Cardiac fibroblast (primary cell): ENCODE data around the gene NEDD8.

Source experiments
- DNase-seq, 2 donors: peaks; one replicate each; pipeline versions ENCODE4 v3.0.0 to v3.0.0-alpha.2; 2010; ENCODE audit warnings: low read depth in 2 of 2
- H3K4me3 ChIP-seq, 2 donors: replicated peaks in 1 of 2; 1 replicate in 1 of 2; 2 replicates in 1 of 2; pipeline ENCODE4 v1.5.1; 2011; ENCODE audit warnings: low read depth in 2 of 2, low read length in 2 of 2, mild to moderate bottlenecking in 2 of 2, moderate library complexity in 1 of 2
- TF ChIP-seq, protein P1 (sequence below): IDR thresholded peaks from one replicate; pipeline ENCODE4 v1.5.1; 2011; ENCODE audit warnings: low read depth, mild to moderate bottlenecking, low read length, inconsistent platforms

The NEDD8 gene

DNA sequence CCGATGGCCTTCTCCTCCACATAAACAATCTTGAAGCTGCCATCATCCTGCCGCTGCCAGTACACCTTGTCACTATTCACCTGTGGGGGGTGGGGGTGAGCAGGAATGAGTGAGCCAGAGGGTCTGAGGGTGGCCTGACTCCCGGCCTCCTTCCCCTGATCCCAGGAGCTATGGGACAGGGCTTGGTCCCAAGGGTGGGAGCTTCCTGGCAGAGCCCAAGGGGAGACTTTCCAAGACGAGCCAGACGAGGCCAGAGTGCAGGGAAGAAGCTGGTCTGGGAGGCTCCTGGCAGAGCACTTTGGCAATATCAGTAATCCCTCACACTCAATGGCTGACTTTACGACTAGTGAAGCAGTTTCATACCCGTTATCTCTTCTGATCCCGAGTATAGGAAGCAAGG lies 23.3 kb upstream of the NEDD8 start:
- TF ChIP-seq, protein P1, sequence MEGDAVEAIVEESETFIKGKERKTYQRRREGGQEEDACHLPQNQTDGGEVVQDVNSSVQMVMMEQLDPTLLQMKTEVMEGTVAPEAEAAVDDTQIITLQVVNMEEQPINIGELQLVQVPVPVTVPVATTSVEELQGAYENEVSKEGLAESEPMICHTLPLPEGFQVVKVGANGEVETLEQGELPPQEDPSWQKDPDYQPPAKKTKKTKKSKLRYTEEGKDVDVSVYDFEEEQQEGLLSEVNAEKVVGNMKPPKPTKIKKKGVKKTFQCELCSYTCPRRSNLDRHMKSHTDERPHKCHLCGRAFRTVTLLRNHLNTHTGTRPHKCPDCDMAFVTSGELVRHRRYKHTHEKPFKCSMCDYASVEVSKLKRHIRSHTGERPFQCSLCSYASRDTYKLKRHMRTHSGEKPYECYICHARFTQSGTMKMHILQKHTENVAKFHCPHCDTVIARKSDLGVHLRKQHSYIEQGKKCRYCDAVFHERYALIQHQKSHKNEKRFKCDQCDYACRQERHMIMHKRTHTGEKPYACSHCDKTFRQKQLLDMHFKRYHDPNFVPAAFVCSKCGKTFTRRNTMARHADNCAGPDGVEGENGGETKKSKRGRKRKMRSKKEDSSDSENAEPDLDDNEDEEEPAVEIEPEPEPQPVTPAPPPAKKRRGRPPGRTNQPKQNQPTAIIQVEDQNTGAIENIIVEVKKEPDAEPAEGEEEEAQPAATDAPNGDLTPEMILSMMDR, result no peak
- DNase-seq, result no peak
- H3K4me3 ChIP-seq, result no peak overlapping the region

DNA sequence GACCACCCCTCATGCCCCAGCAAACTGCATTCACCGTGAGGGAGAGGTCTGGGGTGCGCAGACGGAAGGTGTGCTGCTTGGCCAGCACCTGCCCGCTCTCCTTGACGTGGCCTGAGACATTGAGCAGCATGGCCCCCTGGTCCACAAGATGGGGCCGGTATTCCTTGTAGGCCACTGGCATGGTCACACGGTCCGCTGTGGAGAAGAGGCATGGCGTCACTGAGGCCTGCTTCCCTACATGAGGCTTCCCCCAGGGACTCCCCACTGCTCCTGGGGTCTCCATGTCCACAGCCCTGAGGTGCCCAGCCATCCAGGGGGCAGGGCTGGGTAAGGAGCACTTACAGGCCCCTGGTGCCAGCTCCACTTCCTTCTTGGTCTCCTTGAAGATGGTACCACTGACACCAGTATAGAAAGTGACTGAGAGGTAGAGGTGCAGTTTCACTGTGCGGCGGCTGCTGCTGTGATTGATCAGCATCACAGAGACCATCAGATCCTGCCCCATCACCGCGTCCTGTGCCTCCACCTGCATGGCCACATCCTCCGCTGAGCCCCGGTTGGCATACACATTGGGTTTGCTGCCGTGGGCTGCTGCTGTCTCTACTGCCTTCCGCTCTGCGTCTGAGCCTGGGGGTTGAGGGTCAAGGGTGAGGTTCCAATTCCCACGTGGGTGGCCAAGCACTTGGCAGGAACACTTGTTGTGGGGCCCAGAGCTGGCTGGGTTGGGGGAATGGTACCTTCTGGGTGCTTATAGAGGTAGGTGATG lies 22.6 kb upstream of the NEDD8 start:
- TF ChIP-seq, protein P1, result no peak
- H3K4me3 ChIP-seq, result no peak overlapping the region
- no peak for DNase-seq

DNA sequence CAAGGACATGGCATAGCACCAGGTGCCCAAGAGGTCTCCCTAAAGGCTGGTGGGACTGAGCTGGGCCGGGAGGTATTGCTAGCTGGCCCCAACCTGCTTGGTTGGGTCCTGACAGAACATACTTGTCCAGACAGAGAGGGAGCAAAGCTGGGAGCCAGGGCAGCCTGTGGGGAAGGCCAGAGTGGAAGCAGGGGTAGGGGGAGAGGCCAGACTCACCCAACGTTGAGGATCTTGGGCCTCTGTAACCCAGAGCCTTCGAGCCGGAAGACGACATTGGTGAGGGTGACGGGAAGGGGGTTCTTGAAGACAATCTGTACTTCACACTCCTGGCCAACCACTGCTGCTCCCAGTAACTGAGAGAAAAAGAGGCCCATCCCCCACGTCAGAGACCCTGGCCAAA lies 21.8 kb upstream of the NEDD8 start:
- TF ChIP-seq, protein P1, result no peak
- no peak overlapping the region for H3K4me3 ChIP-seq
- DNase-seq, result no peak

DNA sequence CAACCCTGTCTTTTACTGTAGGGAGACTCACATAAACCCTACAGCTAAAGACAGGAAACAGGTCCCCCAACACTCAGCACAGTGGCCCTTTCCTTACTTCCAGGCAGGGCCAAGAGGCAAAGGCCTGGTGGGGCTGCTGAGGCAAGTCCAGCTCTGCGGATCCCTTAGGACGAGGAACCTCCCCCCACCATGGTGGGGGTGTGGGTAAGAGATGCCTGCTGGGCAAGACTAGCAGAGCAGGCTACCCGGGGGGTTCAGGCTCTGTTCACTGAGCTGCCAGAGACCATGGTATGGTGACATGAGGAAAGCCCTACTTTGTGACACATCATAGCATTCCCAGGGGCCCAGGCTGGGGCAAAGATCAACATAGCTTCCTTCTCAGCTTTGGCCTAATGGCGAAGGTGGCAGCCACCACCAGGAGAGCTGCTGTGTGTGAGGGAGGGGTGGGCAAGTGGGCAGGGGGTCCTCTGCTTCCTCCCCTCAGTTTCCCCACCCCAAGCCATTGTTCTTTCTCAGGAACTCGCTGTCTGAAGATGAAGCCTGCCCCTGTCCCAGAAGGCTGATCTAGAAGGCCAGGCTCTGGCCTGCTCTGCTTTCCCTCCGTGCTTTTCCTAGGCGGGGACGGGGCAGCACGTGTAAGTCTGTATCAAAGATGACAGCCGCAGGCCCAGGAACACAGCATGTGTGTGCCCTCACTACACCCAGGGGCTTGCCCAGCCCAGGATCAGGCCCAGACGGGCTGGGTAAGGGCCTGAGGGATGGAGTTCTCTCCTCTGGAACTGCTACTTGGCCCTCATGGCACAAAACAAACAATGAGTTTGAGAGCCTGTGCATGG lies 20.3 kb upstream of the NEDD8 start:
- DNase-seq, result no peak
- TF ChIP-seq, protein P1, result no peak
- no peak overlapping the region for H3K4me3 ChIP-seq

DNA sequence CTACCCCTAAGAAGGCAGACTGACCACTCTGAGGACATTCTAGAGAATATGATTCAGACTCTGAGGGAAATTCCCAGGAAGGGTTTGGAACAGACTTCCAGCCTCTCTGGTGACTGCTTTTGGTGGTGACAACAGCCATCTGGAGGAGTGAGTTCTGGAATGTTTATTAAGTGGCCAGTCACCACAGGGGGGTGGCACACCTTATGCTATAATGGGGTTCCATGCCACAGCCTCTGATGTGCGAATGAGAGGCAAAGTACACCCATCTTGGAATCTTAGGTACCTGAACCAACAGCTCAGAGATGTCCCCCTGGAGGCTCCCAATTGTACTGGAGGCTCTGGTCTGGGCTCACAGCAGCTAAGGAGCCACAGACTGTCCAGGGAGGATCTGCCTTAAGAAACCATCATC lies 19.7 kb upstream of the NEDD8 start:
- DNase-seq, result peak in 1 of 2 donors; percentile 72
- H3K4me3 ChIP-seq, result no peak overlapping the region
- TF ChIP-seq, protein P1, result peak; percentile 31

DNA sequence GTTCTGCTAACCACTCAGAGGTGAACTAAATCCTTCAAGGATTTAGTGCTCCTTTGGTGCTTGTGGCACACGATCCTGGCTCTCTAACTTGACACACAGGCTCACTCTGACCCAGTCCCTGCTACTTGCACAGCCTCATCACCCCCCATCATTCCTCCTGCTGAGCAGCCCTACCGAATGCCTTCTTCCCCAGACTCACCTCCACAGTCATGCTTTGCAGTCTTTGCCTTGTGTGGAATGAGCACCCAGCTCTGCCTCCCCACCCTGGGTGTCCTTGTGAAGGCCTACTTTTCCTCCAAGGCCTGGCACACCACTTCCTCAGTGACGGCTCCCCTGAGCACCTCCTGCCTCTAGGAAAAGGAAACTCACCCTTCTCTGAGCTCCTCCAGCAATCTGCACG lies 18.2 kb upstream of the NEDD8 start:
- no peak for DNase-seq
- TF ChIP-seq, protein P1, result no peak

More for the DNA sequence above, 18.2 kb upstream of the NEDD8 start:
- no peak overlapping the region for H3K4me3 ChIP-seq
